Measurements from ENCODE around the gene ADGRE2.
A peak's percentile ranks its signal among the peaks of the same experiment; 100 is the strongest.

The ADGRE2 gene

GRCh38 chr19:14695471-14695870 lies 82.9 kb downstream of the ADGRE2 start:
- no peak overlapping the region for H3K4me3 ChIP-seq (ENCODE audit: low read length)
- no peak for DNase-seq (ENCODE audit: low read depth)
- no peak for TF ChIP-seq CTCF (conservative IDR thresholded peaks at IDR 0.05; ENCODE audit: low read length)

DNA sequence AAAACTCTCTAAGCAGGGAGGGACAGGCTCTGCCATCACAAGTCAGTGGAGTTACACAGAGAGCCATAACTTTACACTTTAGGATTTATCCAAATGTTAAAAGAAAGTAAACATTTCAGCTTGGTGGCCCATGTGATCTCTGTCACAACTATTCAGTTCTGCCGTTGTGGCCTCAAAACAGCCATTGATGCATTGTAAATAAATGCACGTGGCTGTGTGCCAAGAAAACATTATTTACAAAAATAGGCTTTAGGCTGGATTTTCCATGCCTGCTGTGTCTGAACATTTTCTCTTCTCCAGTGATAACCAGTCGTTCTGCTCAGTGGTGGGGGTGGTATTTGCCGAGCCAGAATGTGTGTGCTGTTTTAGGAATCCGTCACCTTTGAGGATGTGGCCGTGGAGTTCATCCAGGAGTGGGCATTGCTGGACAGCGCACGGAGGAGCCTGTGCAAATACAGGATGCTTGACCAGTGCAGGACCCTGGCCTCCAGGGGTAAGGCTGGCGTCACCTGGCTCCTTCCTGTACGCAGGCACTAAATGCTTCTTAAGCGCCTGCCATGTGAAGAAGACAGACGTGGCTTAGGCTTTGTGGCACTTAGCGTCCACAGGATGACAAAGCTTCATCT lies 83.6 kb downstream of the ADGRE2 start:
- DNase-seq (ENCODE audit: low read depth): no peak
- no peak overlapping the region for H3K4me3 ChIP-seq (ENCODE audit: low read length)
- TF ChIP-seq CTCF (conservative IDR thresholded peaks at IDR 0.05; ENCODE audit: low read length): no peak

DNA sequence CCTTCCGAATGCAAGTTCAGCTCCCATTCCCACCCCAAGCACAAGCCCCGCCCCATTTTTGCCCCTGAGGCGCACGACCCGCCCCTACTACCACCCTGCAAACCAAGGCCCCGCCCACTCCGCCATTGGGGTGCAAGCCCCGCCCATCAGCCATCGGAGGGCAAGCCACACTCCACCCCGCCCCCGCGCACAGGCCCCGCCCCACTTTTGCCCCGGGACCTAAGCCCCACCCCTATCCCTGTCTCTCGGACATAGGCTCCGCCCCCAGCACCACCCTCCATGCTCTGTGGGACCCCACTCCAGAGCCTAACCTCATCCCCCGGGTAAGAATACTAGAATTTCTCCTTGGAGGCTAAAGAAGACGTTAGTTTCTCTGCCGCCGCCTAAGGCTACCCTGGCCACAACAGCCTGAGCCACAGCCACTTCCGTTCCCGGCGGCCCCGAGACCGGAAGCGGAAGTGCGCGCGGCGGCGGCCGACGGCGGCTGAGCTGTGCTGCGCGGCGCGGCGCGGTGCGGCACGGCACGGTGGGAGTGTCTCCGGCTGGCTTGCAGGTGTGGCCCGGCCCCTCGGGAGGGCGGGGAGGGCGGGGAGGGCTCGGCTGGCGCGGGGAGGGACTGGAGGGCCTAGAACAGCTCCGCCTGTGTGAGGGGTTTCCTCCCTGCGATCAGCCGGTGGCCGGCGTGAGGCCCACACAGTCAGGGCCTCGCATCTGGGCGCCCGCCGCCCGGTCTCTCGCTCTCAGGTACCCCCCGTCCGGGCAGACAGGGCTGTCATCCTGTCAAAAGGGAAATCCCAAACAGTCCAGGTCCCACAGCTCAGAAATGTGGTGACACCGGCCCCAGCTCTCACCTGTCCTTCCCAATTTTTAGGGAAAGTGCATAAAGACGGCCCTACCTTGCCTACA lies 88.5 kb downstream of the ADGRE2 start, which contains the start of gene ZNF333:
Gene ZNF333, plus strand, starts transcription at position 451 of the 906 bp plus-strand sequence. CDS start 3,444 bp downstream, outside the sequence.
- peak within 1 kb of the TSS; percentile 91 for H3K4me3 ChIP-seq (ENCODE audit: low read length)
- DNase-seq (ENCODE audit: low read depth): peak; percentile 83
- no peak for TF ChIP-seq CTCF (conservative IDR thresholded peaks at IDR 0.05; ENCODE audit: low read length)

- peak; percentile 3 for DNase-seq (ENCODE audit: low read depth)
- TF ChIP-seq CTCF (conservative IDR thresholded peaks at IDR 0.05; ENCODE audit: low read length): peak; percentile 31
- no peak overlapping the region for H3K4me3 ChIP-seq (ENCODE audit: low read length)
These were observed 91.9 kb downstream of the ADGRE2 start for GRCh38 chr19:14686411-14686810.

DNA sequence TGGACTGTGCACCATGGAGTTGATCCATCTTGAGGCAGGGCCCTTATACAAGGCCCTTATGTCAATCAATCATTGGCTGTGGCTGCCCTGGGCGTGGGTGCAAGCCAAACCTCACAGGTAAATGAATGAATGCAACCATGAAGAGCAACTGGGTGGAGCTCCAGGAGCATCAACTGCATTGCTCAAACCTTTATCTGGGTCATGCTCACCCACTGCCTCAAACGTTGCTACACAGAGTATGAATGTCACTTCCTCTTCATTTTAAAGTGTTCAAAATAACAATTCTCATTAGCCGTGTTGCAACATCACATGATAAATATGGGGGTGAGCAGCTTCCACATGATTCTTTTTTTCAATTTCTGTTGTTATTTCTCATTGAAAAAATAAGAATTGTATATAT lies 94.9 kb downstream of the ADGRE2 start:
- no peak for TF ChIP-seq CTCF (conservative IDR thresholded peaks at IDR 0.05; ENCODE audit: low read length)
- H3K4me3 ChIP-seq (ENCODE audit: low read length): no peak overlapping the region
- no peak for DNase-seq (ENCODE audit: low read depth)
